ENCODE results near the gene FOXC1. TPM values are rescaled to one million over a fixed set of nuclear protein-coding genes. Genes with fewer than 3 reads are reported as not detected.

The FOXC1 gene
- total and polyA plus RNA-seq, 10 of the 15 experiments (the other 5 are each of a cell fraction or from before 2014, with no cell fraction given) = 0.13 to 1.5 (median 0.48) TPM; not detected in 2

GRCh38 chr6:1577896-1578745 lies 31.6 kb upstream of the FOXC1 start (continued):
- TF ChIP-seq BHLHE40 (IDR thresholded peaks at IDR 0.05; ENCODE audit: borderline replicate concordance in 1 of 2, low read depth in 2 of 2, low read length in 1 of 2) = peak; percentile 62 to 70; a peak in 3 of 4 replicates
- no peak for TF ChIP-seq MAX (IDR thresholded peaks at IDR 0.05; ENCODE audit: low read depth, low read length)
- TF ChIP-seq SREBF2 (IDR thresholded peaks at IDR 0.05; ENCODE audit: low read length) = no peak
- 0 out of 2 replicates have a peak, but pooled peaks have one; percentile 51 for TF ChIP-seq NBN (IDR thresholded peaks at IDR 0.05)
- TF ChIP-seq IKZF2 (IDR thresholded peaks at IDR 0.05) = peak; percentile 54 to 70; a peak in 3 of 4 replicates
- no peak for TF ChIP-seq BRCA1 (IDR thresholded peaks at IDR 0.05; ENCODE audit: low read depth, low read length)
- TF ChIP-seq DPF2 (IDR thresholded peaks at IDR 0.05) = peak; percentile 84
- no peak for TF ChIP-seq ASH2L (IDR thresholded peaks at IDR 0.05; ENCODE audit: borderline replicate concordance, low read depth)
- TF ChIP-seq SMC3 (IDR thresholded peaks at IDR 0.05; ENCODE audit: borderline replicate concordance, low read length) = no peak
- TF ChIP-seq RAD21 (IDR thresholded peaks at IDR 0.05; ENCODE audit: insufficient read depth, low read depth, low read length) = no peak
- TF ChIP-seq JUND (IDR thresholded peaks at IDR 0.05; ENCODE audit: low read depth, low read length) = no peak
- no peak for TF ChIP-seq ZBTB11 (CRISPR knock-in tag; IDR thresholded peaks at IDR 0.05)
- no peak for TF ChIP-seq EED (IDR thresholded peaks at IDR 0.05; ENCODE audit: low read depth)
- no peak for TF ChIP-seq MXI1 (IDR thresholded peaks at IDR 0.05; ENCODE audit: low read depth, low read length)
- TF ChIP-seq PRDM15 (CRISPR knock-in tag; IDR thresholded peaks at IDR 0.05) = no peak
- no peak for TF ChIP-seq TCF7 (IDR thresholded peaks at IDR 0.05; ENCODE audit: borderline replicate concordance)
- TF ChIP-seq RELA (IDR thresholded peaks at IDR 0.05; ENCODE audit: borderline replicate concordance, partially characterized antibody) = no peak
- no peak for TF ChIP-seq SRF (IDR thresholded peaks at IDR 0.05; ENCODE audit: low read depth in 2 of 2, low read length in 2 of 2)
- TF ChIP-seq POU2F2 (IDR thresholded peaks at IDR 0.05; ENCODE audit: borderline replicate concordance, low read depth, low read length) = no peak
- no peak for TF ChIP-seq HCFC1 (IDR thresholded peaks at IDR 0.05; ENCODE audit: low read length)
- TF ChIP-seq MEF2B (IDR thresholded peaks at IDR 0.05; ENCODE audit: partially characterized antibody, poor library complexity, severe bottlenecking) = peak; percentile 52
- no peak for TF ChIP-seq GABPA (IDR thresholded peaks at IDR 0.05; ENCODE audit: low read depth)
- TF ChIP-seq CBFB (IDR thresholded peaks at IDR 0.05; ENCODE audit: low read depth) = peak; percentile 47; the same call in 1 of the 2 replicates

All from GM12878 (cell line).